ENCODE data around the gene MVB12B.
A peak's percentile ranks its signal among the peaks of the same experiment; 100 is the strongest.

The MVB12B gene

GRCh38 chr9:126453156-126453963 lies 126.7 kb downstream of the MVB12B start:
- no peak for DNase-seq (ENCODE audit: low spot score)

GRCh38 chr9:126454215-126454614 lies 127.6 kb downstream of the MVB12B start:
- no peak for DNase-seq (ENCODE audit: low spot score)

GRCh38 chr9:126454795-126455194 lies 128.2 kb downstream of the MVB12B start:
- no peak for DNase-seq (ENCODE audit: low spot score)

DNA sequence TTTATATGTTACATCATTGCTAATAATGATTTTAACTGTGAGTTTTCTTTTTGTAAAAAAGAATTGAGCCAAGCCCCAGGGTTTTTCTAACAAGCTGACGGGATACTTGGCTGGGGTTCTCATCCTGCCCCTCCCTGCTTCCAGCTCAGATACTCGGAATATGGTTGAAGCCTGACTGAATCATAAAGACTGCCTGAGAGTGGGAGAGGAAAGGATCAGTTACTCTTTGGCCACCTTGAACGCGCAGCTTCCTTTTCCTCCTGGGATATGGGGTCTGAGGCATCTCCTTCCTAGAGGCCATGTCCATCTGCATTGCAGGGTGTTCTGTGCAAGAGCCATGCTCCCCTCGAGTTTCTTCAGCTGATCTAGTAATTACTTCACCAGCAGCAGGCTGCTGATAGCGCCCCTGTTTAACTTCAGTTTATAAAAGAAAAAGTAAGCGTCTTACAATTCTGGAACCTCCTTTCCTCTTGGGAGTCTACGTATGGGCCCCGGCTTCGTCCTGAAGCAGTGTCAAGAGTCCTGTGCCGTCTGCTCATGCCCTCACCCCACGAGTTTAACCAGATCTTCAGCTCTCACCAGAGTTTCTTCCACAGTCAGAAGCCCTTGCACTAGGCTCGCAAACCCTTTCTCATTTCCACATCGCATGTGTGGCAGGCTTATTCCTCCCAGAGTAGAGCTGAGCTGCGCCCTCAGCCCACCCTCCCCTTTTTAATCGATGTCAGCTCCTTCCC lies 130.0 kb downstream of the MVB12B start:
- DNase-seq (ENCODE audit: low spot score): no peak

DNA sequence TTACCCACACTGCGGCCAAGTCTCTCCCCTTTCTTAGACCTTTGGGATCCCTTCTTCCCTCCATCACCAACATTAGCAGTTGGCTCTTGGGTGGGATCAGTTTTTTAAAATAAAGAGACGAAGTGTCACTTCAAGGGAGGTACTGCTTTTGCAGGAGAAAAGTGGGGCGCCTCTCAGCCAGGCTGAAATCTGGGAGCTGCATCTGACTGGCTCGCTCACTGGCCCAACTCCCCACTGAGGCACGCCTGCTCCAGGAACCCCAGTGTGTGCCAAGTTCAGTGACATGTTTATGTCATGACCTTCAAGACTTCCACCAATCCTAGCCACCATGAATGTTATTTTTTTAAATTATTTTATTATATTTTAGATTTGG lies 130.5 kb downstream of the MVB12B start:
- no peak for DNase-seq (ENCODE audit: low spot score)

GRCh38 chr9:126457890-126458289 lies 131.3 kb downstream of the MVB12B start:
- DNase-seq (ENCODE audit: low spot score): no peak

GRCh38 chr9:126459126-126459525 lies 132.5 kb downstream of the MVB12B start:
- DNase-seq (ENCODE audit: low spot score): no peak

DNA sequence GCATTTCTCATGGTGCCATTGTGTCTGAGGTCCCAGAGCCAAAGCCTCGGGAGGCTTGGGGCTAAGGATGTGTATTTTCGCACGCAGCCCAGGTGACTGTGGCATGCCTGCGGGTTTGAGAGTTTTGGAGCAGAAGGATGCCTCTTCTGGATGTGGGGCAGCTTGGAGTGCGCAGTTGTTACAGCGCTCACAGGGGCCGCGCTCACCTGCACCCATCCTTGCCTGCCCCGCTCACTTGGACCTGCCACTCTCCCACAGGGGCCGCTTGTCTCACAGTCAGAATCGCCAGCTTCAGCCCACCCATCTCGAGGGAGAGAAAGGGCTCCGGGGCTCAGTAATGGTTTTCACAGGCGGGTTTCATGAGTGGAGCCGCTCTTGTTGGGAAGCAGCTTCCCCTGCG lies 132.9 kb downstream of the MVB12B start:
- no peak for DNase-seq (ENCODE audit: low spot score)

- DNase-seq (ENCODE audit: low spot score): no peak
Observed at GRCh38 chr9:126459965-126460843, 133.6 kb downstream of the MVB12B start.

- no peak for DNase-seq (ENCODE audit: low spot score)
Observed at GRCh38 chr9:126461029-126461428, 134.4 kb downstream of the MVB12B start.

DNA sequence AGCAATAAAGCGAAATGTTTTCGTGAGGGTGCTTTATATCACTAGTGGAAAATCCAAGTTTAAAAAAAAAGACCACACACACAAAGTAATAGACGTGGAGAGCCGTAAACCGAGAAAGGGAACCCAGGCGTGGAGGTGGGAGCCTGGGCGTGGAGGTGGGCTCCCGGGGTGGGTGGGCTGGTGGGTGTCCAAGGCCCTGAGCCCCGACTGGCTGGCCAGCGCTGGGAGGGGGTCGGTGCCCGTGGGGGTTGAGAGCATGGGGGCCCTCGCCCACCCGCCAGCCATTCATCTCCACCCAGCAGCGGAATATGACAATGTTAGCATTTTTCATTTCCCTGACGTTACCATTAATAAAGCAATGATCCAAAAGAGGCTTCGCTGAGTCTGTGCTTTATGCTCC lies 135.0 kb downstream of the MVB12B start:
- DNase-seq (ENCODE audit: low spot score): no peak

DNA sequence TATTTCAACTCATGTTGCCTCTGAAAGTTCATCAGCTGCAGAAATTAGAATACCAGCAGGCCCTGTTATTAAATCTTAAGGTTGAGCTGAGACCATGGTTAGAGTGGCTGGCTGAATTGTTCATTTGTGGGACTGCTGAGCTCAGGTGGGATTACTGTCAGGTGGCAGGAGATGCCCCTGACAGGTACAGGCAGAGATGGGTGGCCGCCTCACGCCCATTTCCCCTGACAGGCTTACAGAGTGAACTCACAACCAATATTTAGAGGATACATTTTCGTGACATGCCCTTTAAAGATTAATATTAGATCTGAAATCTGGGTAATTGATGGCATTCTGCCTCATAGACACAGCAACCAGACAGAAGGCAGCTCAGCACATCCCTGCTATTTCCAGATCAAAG lies 136.0 kb downstream of the MVB12B start:
- no peak for DNase-seq (ENCODE audit: low spot score)

- no peak for DNase-seq (ENCODE audit: low spot score)
Observed at GRCh38 chr9:126463426-126463825, 136.8 kb downstream of the MVB12B start.

DNA sequence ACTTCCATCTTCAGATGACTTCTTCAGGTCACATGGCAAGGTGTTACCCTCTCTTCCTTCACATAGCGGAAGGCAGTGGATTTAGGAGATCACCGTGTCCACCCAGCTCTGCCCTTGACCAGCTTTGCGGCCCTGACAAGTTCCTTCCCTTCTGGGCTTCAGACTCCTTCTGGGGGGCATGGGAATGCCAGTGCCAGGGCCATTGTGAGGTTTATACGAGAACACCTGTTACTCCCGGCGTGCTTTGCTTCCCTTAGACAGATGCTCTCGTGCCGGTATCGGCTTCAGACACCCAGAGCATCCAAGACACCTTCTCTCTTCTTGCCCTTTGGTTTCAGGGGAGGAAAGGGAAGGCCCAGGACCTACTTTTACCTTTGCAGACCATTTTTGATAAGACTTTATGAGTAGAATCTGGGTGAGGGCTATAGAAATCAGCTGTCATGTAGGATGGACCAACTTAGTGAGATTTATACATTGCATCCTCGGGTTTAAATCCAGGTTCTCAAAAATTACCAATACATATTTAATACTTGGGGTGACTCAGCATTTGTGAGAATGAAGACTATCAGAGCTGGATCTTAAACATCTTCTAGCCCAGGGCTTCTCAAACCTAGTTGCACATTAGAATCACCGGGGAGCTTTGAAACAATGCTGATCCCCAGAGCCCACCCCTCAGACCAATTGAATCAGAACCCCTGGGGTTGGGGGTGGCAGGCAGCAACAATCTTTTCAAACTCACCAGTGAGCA lies 138.2 kb downstream of the MVB12B start:
- DNase-seq (ENCODE audit: low spot score): no peak

DNA sequence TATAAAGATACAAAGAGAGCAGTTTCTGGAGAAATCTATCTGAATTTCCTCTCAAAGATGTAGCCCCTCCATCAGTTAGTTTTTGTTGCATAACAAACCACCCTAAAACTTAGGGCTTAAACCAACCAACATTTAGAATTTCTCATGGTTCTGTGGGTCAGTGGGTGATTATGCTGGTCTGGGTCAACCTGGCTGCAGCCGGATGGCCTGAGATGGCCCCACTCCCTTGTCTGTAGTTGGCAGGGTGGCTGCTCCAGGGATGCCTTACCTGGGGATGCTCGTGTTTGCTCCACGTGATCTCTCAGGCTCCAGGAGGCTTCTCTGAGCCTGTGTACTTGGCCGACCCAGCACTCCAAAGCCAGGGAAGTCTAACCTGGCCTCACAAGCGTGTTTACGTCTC lies 139.3 kb downstream of the MVB12B start:
- no peak for DNase-seq (ENCODE audit: low spot score)

DNA sequence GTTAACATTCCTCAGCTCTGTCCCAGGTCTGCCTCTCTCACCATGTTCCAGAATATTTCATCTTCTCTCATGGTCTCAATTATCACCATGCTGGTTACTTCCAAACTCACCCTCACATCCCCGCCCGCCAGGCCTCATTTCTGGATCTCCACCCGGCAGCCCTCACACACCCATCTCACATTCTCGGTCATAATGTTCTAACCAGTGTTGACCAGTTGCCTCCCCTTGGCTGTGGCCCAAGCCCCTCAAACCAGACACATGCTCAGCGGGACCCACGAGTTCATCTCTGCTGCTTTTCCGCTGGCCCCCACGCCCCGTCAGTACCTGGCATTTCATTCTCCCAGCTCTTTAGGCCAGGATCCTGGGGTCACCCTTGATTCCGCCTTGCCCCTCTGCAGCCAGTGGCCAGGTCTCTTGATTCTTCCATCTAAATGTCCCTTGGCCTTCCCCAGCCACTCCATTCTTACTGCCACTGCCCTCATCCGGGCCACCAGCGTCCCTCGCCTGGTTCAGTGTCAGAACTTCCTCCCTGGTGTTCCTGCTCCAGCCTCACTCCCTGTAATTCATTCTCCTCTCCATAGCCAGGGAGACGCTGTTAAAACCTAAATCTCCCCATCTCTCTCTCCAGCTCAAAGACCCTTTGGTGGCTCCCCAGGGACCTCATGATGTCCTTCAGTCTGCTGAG lies 141.7 kb downstream of the MVB12B start:
- no peak for DNase-seq (ENCODE audit: low spot score)

DNA sequence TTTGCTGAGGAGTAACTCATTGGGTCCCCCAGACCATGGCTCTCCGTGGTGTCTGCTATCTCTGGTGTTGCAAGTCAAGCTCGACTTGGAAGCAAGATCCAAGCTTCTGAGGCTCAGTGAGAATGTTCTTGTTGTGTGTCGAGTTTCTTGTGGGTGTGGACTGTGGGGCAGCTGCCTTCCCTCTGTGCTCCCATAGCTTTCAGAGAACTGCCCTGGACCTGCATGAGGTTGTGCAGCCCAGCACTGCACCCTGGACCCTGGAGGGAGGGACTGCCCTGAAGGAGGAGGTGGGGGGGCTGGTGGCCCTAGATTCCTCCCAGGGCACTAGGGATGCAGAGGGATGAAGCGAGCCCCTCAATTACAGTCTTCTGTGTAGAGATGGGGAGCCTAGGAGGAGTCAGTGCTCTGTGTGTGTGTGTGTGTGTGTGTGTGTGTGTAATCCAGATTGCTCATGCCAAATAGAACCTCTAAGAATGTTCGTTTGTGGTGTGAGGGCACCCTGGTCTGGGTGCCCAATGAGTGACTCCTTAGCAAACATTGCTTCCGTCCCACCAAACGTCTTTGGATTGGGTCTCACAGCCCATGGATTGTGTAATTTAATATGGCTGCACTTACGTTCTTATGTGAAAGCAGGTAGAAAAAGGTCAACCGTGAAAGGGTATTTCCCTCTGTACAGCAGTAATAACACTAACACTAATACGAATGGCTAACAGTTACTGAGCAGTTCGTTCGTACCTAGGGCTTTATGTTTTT lies 143.8 kb downstream of the MVB12B start:
- peak; percentile 19 for DNase-seq (ENCODE audit: low spot score)

GRCh38 chr9:126471084-126471624 lies 144.5 kb downstream of the MVB12B start:
- DNase-seq (ENCODE audit: low spot score): peak; percentile 91

- DNase-seq (ENCODE audit: low spot score): no peak
Observed at GRCh38 chr9:126472198-126472947, 145.7 kb downstream of the MVB12B start.

DNA sequence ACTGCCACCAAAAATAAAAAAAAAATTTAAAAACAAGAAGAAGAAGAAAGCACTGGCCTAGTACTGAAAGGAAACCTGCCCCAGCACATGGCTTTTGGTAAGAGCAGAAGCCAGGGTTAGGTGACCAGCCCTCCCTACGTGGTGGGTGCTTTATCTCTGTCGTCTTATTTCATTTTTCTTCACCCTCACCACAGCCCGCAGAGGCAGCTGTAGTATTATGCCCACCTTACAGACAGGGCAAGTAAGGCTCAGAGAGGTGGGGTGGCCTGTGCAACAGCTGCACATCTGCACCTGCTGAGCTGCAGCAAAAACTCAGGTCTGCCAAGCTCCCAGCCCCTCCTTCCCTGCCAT lies 146.3 kb downstream of the MVB12B start:
- DNase-seq (ENCODE audit: low spot score): no peak

Data from activated CD4-positive, alpha-beta T cell treated with anti-CD3 and anti-CD28 coated beads, Interleukin-2, Interleukin-4, amounts not matched to agents 100 ng/mL and 50 ng/mL, durations not matched to agents 16 hours and 8 hours (primary cell).